ENCODE results near the gene GRIK3.
"Not testable (repeated sequence)": the region's sequence is repeated elsewhere in the genome, so short reads cannot be mapped to it uniquely, and the experiment has no call there.

Gene GRIK3

DNA sequence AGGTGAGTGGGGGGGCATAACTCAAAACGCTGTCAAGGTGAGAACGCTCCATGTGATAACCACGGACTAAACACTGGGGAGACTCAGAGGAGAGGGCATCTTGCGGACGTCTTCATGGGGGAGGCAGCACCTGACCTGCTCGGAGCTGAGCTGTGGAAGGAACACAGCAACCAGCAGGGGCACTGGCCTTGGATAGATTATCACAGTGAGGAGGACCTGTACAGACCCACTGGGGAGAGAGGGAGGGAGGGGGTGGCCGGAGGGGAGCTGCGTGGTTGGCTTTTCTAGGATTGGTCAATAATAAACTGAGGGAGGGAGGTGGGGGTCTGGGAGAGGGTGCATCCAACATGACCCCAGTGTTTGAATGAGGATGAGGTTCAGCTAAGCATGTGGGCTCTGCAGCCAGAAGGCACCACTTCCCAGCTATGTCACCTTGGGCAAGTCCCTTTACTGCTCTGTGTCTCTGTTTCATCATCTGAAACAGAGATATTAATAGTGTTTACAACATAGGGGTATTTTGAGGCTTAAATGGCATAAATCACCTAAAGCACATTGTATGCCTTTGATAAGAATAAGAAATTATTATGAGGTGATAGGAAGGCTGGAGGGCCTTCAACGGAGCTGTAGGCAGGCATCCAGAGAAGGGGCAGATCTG lies 123.3 kb downstream of the GRIK3 start:
- no peak overlapping the region for H3K27ac ChIP-seq
- TF ChIP-seq ZFX (IDR thresholded peaks at IDR 0.05; ENCODE audit: borderline replicate concordance): no peak
- TF ChIP-seq, protein P1, sequence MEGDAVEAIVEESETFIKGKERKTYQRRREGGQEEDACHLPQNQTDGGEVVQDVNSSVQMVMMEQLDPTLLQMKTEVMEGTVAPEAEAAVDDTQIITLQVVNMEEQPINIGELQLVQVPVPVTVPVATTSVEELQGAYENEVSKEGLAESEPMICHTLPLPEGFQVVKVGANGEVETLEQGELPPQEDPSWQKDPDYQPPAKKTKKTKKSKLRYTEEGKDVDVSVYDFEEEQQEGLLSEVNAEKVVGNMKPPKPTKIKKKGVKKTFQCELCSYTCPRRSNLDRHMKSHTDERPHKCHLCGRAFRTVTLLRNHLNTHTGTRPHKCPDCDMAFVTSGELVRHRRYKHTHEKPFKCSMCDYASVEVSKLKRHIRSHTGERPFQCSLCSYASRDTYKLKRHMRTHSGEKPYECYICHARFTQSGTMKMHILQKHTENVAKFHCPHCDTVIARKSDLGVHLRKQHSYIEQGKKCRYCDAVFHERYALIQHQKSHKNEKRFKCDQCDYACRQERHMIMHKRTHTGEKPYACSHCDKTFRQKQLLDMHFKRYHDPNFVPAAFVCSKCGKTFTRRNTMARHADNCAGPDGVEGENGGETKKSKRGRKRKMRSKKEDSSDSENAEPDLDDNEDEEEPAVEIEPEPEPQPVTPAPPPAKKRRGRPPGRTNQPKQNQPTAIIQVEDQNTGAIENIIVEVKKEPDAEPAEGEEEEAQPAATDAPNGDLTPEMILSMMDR (IDR thresholded peaks at IDR 0.05): no peak

DNA sequence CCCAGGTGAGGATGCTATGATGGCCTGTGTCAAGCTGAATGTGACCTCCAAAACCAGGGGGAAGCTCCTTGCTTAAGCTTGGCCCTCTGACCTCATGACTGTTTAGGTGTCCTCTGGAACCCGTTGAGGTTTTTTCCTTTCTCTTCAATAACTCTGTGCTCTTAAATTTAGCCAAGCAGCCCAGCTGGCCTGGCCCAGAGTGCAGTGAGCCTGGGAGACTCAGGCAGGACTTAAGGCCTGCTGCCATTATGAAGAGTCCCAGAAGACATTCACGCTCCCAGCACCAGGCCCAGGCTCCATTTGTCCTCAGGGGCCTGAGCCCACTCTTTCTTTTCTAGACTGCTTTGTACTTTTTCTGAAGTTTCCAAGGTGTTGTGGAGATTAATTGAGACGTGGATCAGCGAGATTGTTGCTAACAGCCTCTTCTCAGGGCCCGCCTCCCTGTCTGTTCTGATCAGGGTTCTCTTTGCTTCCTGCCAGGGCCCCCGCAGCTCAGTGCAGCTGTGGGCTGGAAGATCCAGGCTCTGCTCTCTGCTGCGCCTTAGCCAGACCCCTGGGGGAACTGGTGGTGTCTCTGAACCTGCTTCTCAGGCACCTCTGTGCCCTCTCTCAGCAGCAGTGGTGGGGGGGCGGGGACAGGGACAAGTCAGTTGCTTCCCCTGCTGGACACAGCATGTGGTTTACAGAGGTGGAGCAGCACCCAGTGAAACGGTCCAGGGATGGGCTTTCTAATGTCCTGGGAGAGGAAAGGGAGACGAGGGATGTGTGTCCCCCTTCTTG lies 124.2 kb downstream of the GRIK3 start:
- TF ChIP-seq, protein P1 (IDR thresholded peaks at IDR 0.05): no peak
- TF ChIP-seq ZFX (IDR thresholded peaks at IDR 0.05; ENCODE audit: borderline replicate concordance): no peak
- H3K27ac ChIP-seq: no peak overlapping the region

DNA sequence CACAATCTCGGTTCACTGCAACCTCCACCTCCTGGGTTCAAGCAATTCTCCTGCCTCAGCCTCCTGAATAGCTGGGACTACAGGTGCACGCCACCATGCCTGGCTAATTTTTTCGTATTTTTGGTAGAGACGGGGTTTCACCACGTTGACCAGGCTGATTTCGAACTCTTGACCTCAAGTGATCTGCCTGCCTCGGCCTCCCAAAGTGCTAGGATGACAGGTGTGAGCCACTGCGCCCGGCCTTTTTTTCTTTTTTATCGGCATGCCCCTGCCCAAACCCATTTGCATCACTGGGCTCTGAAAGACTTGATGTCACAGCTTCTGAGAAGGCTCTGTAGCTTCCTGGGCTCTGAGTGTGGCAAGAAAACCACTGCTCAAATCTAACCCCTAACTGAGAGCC lies 125.0 kb downstream of the GRIK3 start:
- H3K27ac ChIP-seq: not testable (repeated sequence)

DNA sequence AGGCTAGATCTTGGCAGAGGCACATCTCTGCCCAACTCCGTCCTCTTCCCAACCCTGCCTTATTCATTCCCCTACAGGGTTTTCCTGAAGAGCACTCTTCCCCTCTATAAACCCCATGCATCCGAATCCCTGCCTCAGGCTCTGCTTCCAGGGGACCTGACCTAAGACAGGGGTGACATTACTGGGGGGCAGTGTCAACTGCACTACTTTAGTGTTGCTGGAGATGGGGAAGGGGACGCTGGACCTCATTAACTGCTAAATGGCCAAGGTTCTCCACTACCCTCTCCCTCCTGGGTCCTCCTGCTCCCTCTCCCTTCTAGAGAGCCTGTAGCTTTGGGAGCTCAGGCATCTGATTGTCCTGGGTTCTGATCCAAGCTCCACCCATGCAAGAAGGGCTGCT lies 126.2 kb downstream of the GRIK3 start:
- TF ChIP-seq, protein P1 (IDR thresholded peaks at IDR 0.05): no peak
- TF ChIP-seq ZFX (IDR thresholded peaks at IDR 0.05; ENCODE audit: borderline replicate concordance): no peak
- no peak overlapping the region for H3K27ac ChIP-seq

GRCh38 chr1:36906555-36906954 lies 127.8 kb downstream of the GRIK3 start:
- no peak overlapping the region for H3K27ac ChIP-seq
- TF ChIP-seq ZFX (IDR thresholded peaks at IDR 0.05; ENCODE audit: borderline replicate concordance): no peak
- TF ChIP-seq, protein P1 (IDR thresholded peaks at IDR 0.05): no peak

- TF ChIP-seq, protein P1 (IDR thresholded peaks at IDR 0.05): no peak
- TF ChIP-seq ZFX (IDR thresholded peaks at IDR 0.05; ENCODE audit: borderline replicate concordance): no peak
Measured at GRCh38 chr1:36905941-36906340, 128.4 kb downstream of the GRIK3 start.

DNA sequence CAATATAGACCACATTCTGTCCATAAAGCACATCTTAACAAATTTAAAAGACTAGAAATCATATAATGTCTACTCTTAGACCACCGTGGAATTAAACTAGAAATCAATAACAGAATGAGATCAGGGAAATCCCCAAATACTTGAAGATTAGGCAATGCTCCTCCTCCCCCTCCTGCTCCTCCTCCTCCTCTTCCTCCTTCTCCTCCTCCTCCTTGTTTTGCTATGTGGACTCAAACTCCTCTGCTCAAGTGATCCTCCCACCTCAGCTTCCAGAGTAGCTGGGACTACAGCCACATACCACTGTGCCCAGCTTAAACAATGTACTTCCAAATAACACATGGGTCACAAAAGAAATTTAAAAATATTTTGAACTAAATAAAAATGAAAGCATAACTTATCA lies 134.2 kb downstream of the GRIK3 start:
- no peak overlapping the region for H3K27ac ChIP-seq

More at GRCh38 chr1:36905941-36906340, 128.4 kb downstream of the GRIK3 start:
- H3K27ac ChIP-seq: no peak overlapping the region

GRCh38 chr1:36897813-36898212 lies 136.5 kb downstream of the GRIK3 start:
- H3K27ac ChIP-seq: not testable (repeated sequence)

More for the DNA sequence above, 134.2 kb downstream of the GRIK3 start:
- TF ChIP-seq ZFX (IDR thresholded peaks at IDR 0.05; ENCODE audit: borderline replicate concordance): no peak
- TF ChIP-seq, protein P1 (IDR thresholded peaks at IDR 0.05): no peak

All from 22Rv1 (cell line).